ENCODE measurements around the gene RHBDL1. TPM values are rescaled to one million over a fixed set of nuclear protein-coding genes. Genes with fewer than 3 reads are reported as not detected.

RHBDL1 gene
- total and polyA plus RNA-seq, 5 donors from 2014 or later, result 0.49 to 3.2 (median 1.2) TPM; not detected in 1

- Histone ChIP-seq H3K27me3 (ENCODE audit: control insufficient read depth, insufficient read depth, low read length) (no peaks in the 10 kb centered on the region), H3K4me3 (ENCODE audit: low read depth, low read length) (peak overlapping the region; percentile 58), H3K4me1 (ENCODE audit: control insufficient read depth, insufficient read depth, low read length, poor library complexity, severe bottlenecking) (peaks cover 43% of the 10 kb centered on the region), H3K36me3 (ENCODE audit: control insufficient read depth, insufficient read depth, low read length) (peaks cover 9% of the 10 kb centered on the region), H3K27ac (ENCODE audit: insufficient read depth, low read length, poor library complexity, severe bottlenecking) (peak overlapping the region; percentile 81), H3K9me3 (ENCODE audit: control insufficient read depth in 2 of 2, low read length in 2 of 2) (no peaks in the 10 kb centered on the region)
- Mint-ChIP-seq H3K27me3 (no peaks in the 10 kb centered on the region), H3K36me3 (peaks cover 3% of the 10 kb centered on the region), H3K4me1 (peaks cover 0 to 44% (median 5%) of the 10 kb centered on the region in 4 donors), H3K27ac (peak overlapping the region in 1 of 3 donors; percentile 69), H3K9me3 (no peaks in the 10 kb centered on the region), H3K4me3 (peak overlapping the region; percentile 76 to 86 (median 76))
- ATAC-seq (ENCODE audit: low read depth in 2 of 2), result no peak
- no peak for DNase-seq
Measured at GRCh38 chr16:680967-681745, 5.7 kb downstream of the RHBDL1 start.

GRCh38 chr16:681746-682427, 6.4 kb downstream of the RHBDL1 start:
- DNase-seq (no peak), ATAC-seq (ENCODE audit: low read depth in 2 of 2) (no peak)
- peaks cover 9% of the 10 kb centered on the region for H3K36me3 ChIP-seq (ENCODE audit: control insufficient read depth, insufficient read depth, low read length)
- peaks cover 3% of the 10 kb centered on the region for H3K36me3 Mint-ChIP-seq
- no peaks in the 10 kb centered on the region for H3K27me3 Mint-ChIP-seq
- peaks cover 43% of the 10 kb centered on the region for H3K4me1 ChIP-seq (ENCODE audit: control insufficient read depth, insufficient read depth, low read length, poor library complexity, severe bottlenecking)
- H3K9me3 Mint-ChIP-seq, result no peaks in the 10 kb centered on the region
- no peak overlapping the region for H3K27ac ChIP-seq (ENCODE audit: insufficient read depth, low read length, poor library complexity, severe bottlenecking)
- H3K27ac Mint-ChIP-seq, result peak overlapping the region in 2 of 3 donors; percentile 69 to 85
- no peaks in the 10 kb centered on the region for H3K27me3 ChIP-seq (ENCODE audit: control insufficient read depth, insufficient read depth, low read length)
- H3K4me1 Mint-ChIP-seq, result peaks cover 0 to 41% (median 5%) of the 10 kb centered on the region in 4 donors
- no peaks in the 10 kb centered on the region for H3K9me3 ChIP-seq (ENCODE audit: control insufficient read depth in 2 of 2, low read length in 2 of 2)
- peak overlapping the region; percentile 76 to 86 (median 76) for H3K4me3 Mint-ChIP-seq
- H3K4me3 ChIP-seq (ENCODE audit: low read depth, low read length), result no peak overlapping the region

GRCh38 chr16:682493-683395, 7.3 kb downstream of the RHBDL1 start:
- no peaks in the 10 kb centered on the region for H3K9me3 ChIP-seq (ENCODE audit: control insufficient read depth in 2 of 2, low read length in 2 of 2)
- Mint-ChIP-seq H3K36me3 (peaks cover 3% of the 10 kb centered on the region), H3K4me3 (peak overlapping the region; percentile 76 to 86 (median 80)), H3K27ac (peak overlapping the region in 2 of 3 donors; percentile 85 to 86), H3K27me3 (no peaks in the 10 kb centered on the region), H3K4me1 (peaks cover 0 to 38% (median 5%) of the 10 kb centered on the region in 4 donors), H3K9me3 (no peaks in the 10 kb centered on the region)
- no peaks in the 10 kb centered on the region for H3K27me3 ChIP-seq (ENCODE audit: control insufficient read depth, insufficient read depth, low read length)
- peaks cover 12% of the 10 kb centered on the region for H3K36me3 ChIP-seq (ENCODE audit: control insufficient read depth, insufficient read depth, low read length)
- H3K4me3 ChIP-seq (ENCODE audit: low read depth, low read length), result no peak overlapping the region
- peaks cover 43% of the 10 kb centered on the region for H3K4me1 ChIP-seq (ENCODE audit: control insufficient read depth, insufficient read depth, low read length, poor library complexity, severe bottlenecking)
- H3K27ac ChIP-seq (ENCODE audit: insufficient read depth, low read length, poor library complexity, severe bottlenecking), result peak overlapping the region; percentile 73
- ATAC-seq (ENCODE audit: low read depth in 2 of 2) (no peak), DNase-seq (no peak)

GRCh38 chr16:683396-684070, 8.1 kb downstream of the RHBDL1 start:
- no peaks in the 10 kb centered on the region for H3K9me3 Mint-ChIP-seq
- DNase-seq (no peak), ATAC-seq (ENCODE audit: low read depth in 2 of 2) (no peak)
- H3K4me3 Mint-ChIP-seq, result peak overlapping the region; percentile 76 to 86 (median 82)
- Histone ChIP-seq H3K4me1 (ENCODE audit: control insufficient read depth, insufficient read depth, low read length, poor library complexity, severe bottlenecking) (peaks cover 43% of the 10 kb centered on the region), H3K27me3 (ENCODE audit: control insufficient read depth, insufficient read depth, low read length) (no peaks in the 10 kb centered on the region), H3K4me3 (ENCODE audit: low read depth, low read length) (no peak overlapping the region), H3K27ac (ENCODE audit: insufficient read depth, low read length, poor library complexity, severe bottlenecking) (peak overlapping the region; percentile 73), H3K36me3 (ENCODE audit: control insufficient read depth, insufficient read depth, low read length) (peaks cover 12% of the 10 kb centered on the region), H3K9me3 (ENCODE audit: control insufficient read depth in 2 of 2, low read length in 2 of 2) (no peaks in the 10 kb centered on the region)
- no peaks in the 10 kb centered on the region for H3K27me3 Mint-ChIP-seq
- peaks cover 3% of the 10 kb centered on the region for H3K36me3 Mint-ChIP-seq
- H3K4me1 Mint-ChIP-seq, result peaks cover 0 to 38% (median 5%) of the 10 kb centered on the region in 4 donors
- H3K27ac Mint-ChIP-seq, result peak overlapping the region in 2 of 3 donors; percentile 31 to 83

- H3K9me3 Mint-ChIP-seq, result no peaks in the 10 kb centered on the region
- Histone ChIP-seq H3K27me3 (ENCODE audit: control insufficient read depth, insufficient read depth, low read length) (no peaks in the 10 kb centered on the region), H3K36me3 (ENCODE audit: control insufficient read depth, insufficient read depth, low read length) (peaks cover 12% of the 10 kb centered on the region), H3K4me1 (ENCODE audit: control insufficient read depth, insufficient read depth, low read length, poor library complexity, severe bottlenecking) (peaks cover 42% of the 10 kb centered on the region), H3K9me3 (ENCODE audit: control insufficient read depth in 2 of 2, low read length in 2 of 2) (no peaks in the 10 kb centered on the region), H3K27ac (ENCODE audit: insufficient read depth, low read length, poor library complexity, severe bottlenecking) (peak within 1 kb of the TSS; percentile 73), H3K4me3 (ENCODE audit: low read depth, low read length) (no peak within 1 kb of the TSS)
- DNase-seq (peak; percentile 93 to 97 (median 96)), ATAC-seq (ENCODE audit: low read depth in 2 of 2) (peak; percentile 75 to 80)
- H3K27ac Mint-ChIP-seq, result peak within 1 kb of the TSS in 2 of 3 donors; percentile 31 to 83
- H3K27me3 Mint-ChIP-seq, result no peaks in the 10 kb centered on the region
- H3K4me1 Mint-ChIP-seq, result peaks cover 0 to 42% (median 3%) of the 10 kb centered on the region in 4 donors
- peaks cover 3% of the 10 kb centered on the region for H3K36me3 Mint-ChIP-seq
- H3K4me3 Mint-ChIP-seq, result peak within 1 kb of the TSS; percentile 77 to 86 (median 82)
Measured at GRCh38 chr16:684071-684794, 8.8 kb downstream of the RHBDL1 start, which contains the start of gene JMJD8. Gene JMJD8 (minus strand): TSS chr16:684334. CDS start chr16:684319, 15 bp downstream.

- DNase-seq (no peak), ATAC-seq (ENCODE audit: low read depth in 2 of 2) (no peak)
- H3K4me1 ChIP-seq (ENCODE audit: control insufficient read depth, insufficient read depth, low read length, poor library complexity, severe bottlenecking), result peaks cover 46% of the 10 kb centered on the region
- H3K27ac ChIP-seq (ENCODE audit: insufficient read depth, low read length, poor library complexity, severe bottlenecking), result peak overlapping the region; percentile 73
- H3K36me3 Mint-ChIP-seq, result peaks cover 3% of the 10 kb centered on the region
- H3K27ac Mint-ChIP-seq, result no peak overlapping the region
- peaks cover 0 to 49% (median 6%) of the 10 kb centered on the region in 4 donors for H3K4me1 Mint-ChIP-seq
- no peaks in the 10 kb centered on the region for H3K9me3 Mint-ChIP-seq
- no peaks in the 10 kb centered on the region for H3K27me3 Mint-ChIP-seq
- no peaks in the 10 kb centered on the region for H3K9me3 ChIP-seq (ENCODE audit: control insufficient read depth in 2 of 2, low read length in 2 of 2)
- H3K36me3 ChIP-seq (ENCODE audit: control insufficient read depth, insufficient read depth, low read length), result peaks cover 12% of the 10 kb centered on the region
- no peak overlapping the region for H3K4me3 ChIP-seq (ENCODE audit: low read depth, low read length)
- no peaks in the 10 kb centered on the region for H3K27me3 ChIP-seq (ENCODE audit: control insufficient read depth, insufficient read depth, low read length)
- no peak overlapping the region for H3K4me3 Mint-ChIP-seq
Measured at GRCh38 chr16:684961-685696, 9.7 kb downstream of the RHBDL1 start.

Measured in CD4-positive, CD25-positive, alpha-beta regulatory T cell (primary cell).